WTC11 (cell line): Measurements from ENCODE around the gene MEGF8. TPM values are rescaled to one million over a fixed set of nuclear protein-coding genes. Genes with fewer than 3 reads are reported as not detected.
A peak's percentile ranks its signal among the peaks of the same experiment; 100 is the strongest.

Experiments
- ATAC-seq: fragments of 200-7000 bp; cut with Tn5 transposase; 2 replicates; pipeline ENCODE4 v1.10.0; 2021; ENCODE audit warnings: mild to moderate bottlenecking, moderate library complexity
- CTCF ChIA-PET: fragments of 300-600 bp; sonication (Branson Sonifier 250); formaldehyde crosslinking; loops from one replicate; lab custom pipeline; 2021; ENCODE audit warnings: antibody characterized with exemption; lab: Charles Lee
- POLR2A ChIA-PET: fragments of 350-600 bp; sonication (Branson Sonifier 250); formaldehyde crosslinking; loops from one replicate; lab custom pipeline; 2021; ENCODE audit warnings: antibody characterized with exemption; lab: Charles Lee
- DNase-seq: peaks from one replicate; pipeline ENCODE4 v3.0.0; 2021; ENCODE audit warnings: low spot score
- H3K27ac Mint-ChIP-seq: 2 replicates; pipeline ENCODE4 v1.8.0; 2021; ENCODE audit warnings: mixed read lengths
- H3K27me3 Mint-ChIP-seq: 2 replicates; pipeline ENCODE4 v1.8.0; 2021; ENCODE audit warnings: low read depth, mild to moderate bottlenecking, moderate library complexity, mixed read lengths
- H3K36me3 Mint-ChIP-seq: 2 replicates; pipeline ENCODE4 v1.8.0; 2021; ENCODE audit warnings: mixed read lengths
- H3K4me1 Mint-ChIP-seq: 2 replicates; pipeline ENCODE4 v1.8.0; 2022; ENCODE audit warnings: mixed read lengths
- H3K4me3 Mint-ChIP-seq: 2 replicates; pipeline ENCODE4 v1.8.0; 2021; ENCODE audit warnings: mild to moderate bottlenecking, moderate library complexity, mixed read lengths
- H3K9me3 Mint-ChIP-seq: 2 replicates; pipeline ENCODE4 v1.8.0; 2021; ENCODE audit warnings: mixed read lengths
- ARID4B ChIP-seq: sonication (generic); formaldehyde crosslinking; IDR thresholded peaks from 2 replicates; pipeline ENCODE4 v1.8.0; 2023; ENCODE audit warnings: missing genetic modification reagents, mild to moderate bottlenecking, borderline replicate concordance
- CDX4 ChIP-seq: fragments of 250-450 bp; sonication (Bioruptor Pico); IDR thresholded peaks from 2 replicates; pipeline ENCODE4 v1.9.0; 2021; ENCODE audit warnings: moderate library complexity, mild to moderate bottlenecking, inconsistent platforms, borderline replicate concordance
- E2F5 ChIP-seq: sonication (generic); formaldehyde crosslinking; IDR thresholded peaks from 2 replicates; pipeline ENCODE4 v1.8.1; 2022; ENCODE audit warnings: mild to moderate bottlenecking, moderate library complexity, missing genetic modification reagents
- HMGA2 ChIP-seq: fragments of 250-450 bp; sonication (Bioruptor Pico); IDR thresholded peaks from 2 replicates; pipeline ENCODE4 v1.4.0; 2021; ENCODE audit warnings: mild to moderate bottlenecking, moderate library complexity
- IRF1 ChIP-seq: sonication (generic); formaldehyde crosslinking; IDR thresholded peaks from 2 replicates; pipeline ENCODE4 v1.8.0; 2023; ENCODE audit warnings: missing genetic modification reagents
- MAX ChIP-seq: sonication (generic); formaldehyde crosslinking; IDR thresholded peaks from 2 replicates; pipeline ENCODE4 v1.8.0; 2022; ENCODE audit warnings: mild to moderate bottlenecking, missing genetic modification reagents
- MYBL2 ChIP-seq: sonication (generic); formaldehyde crosslinking; IDR thresholded peaks from 2 replicates; pipeline ENCODE4 v1.8.1; 2023; ENCODE audit warnings: mild to moderate bottlenecking, moderate library complexity, missing genetic modification reagents
- NR1H2 ChIP-seq: sonication (generic); formaldehyde crosslinking; IDR thresholded peaks from 2 replicates; pipeline ENCODE4 v1.9.0; 2021; ENCODE audit warnings: mild to moderate bottlenecking, moderate library complexity, missing genetic modification reagents
- NR2C2 ChIP-seq: sonication (generic); formaldehyde crosslinking; IDR thresholded peaks from 2 replicates; pipeline ENCODE4 v1.8.0; 2022; ENCODE audit warnings: mild to moderate bottlenecking, missing genetic modification reagents
- PRDM15 ChIP-seq: sonication (generic); formaldehyde crosslinking; IDR thresholded peaks from 2 replicates; pipeline ENCODE4 v1.8.0; 2022; ENCODE audit warnings: missing genetic modification reagents
- TP53 ChIP-seq: sonication (generic); formaldehyde crosslinking; IDR thresholded peaks from 2 replicates; pipeline ENCODE4 v1.8.1; 2023; ENCODE audit warnings: mild to moderate bottlenecking, missing genetic modification reagents
- USF2 ChIP-seq: sonication (generic); formaldehyde crosslinking; IDR thresholded peaks from 2 replicates; pipeline ENCODE4 v1.8.1; 2023; ENCODE audit warnings: mild to moderate bottlenecking, missing genetic modification reagents, moderate library complexity
- ZMAT4 ChIP-seq: fragments of 250-450 bp; sonication (Bioruptor Pico); IDR thresholded peaks from 2 replicates; pipeline ENCODE4 v1.9.0; 2021; ENCODE audit warnings: mild to moderate bottlenecking
- ZNF219 ChIP-seq: sonication (generic); formaldehyde crosslinking; IDR thresholded peaks from 2 replicates; pipeline ENCODE4 v1.8.0; 2023; ENCODE audit warnings: missing genetic modification reagents, mild to moderate bottlenecking, borderline replicate concordance
- ZNF423 ChIP-seq: fragments of 250-450 bp; sonication (Bioruptor Pico); IDR thresholded peaks from 2 replicates; pipeline ENCODE4 v2.1.2; 2022; ENCODE audit warnings: mild to moderate bottlenecking, moderate library complexity
- ZNF671 ChIP-seq: fragments of 250-450 bp; sonication (Bioruptor Pico); IDR thresholded peaks from 2 replicates; pipeline ENCODE4 v1.8.0; 2021; ENCODE audit warnings: mild to moderate bottlenecking
- total RNA-seq: library from RNA; stranded (reverse); gene quantifications from 3 replicates; pipeline ENCODE4 v1.2.3, GENCODE V29; 2021

Gene MEGF8
- total RNA-seq, 1 experiment from 2014 or later, result 42.1 TPM

- CTCF ChIA-PET, result interaction anchor here (0.6 to 7.5 kb wide), 42 partner anchors 9 to 184 kb away, joined by 3 to 239 read pairs (median 4); partner anchors contain the start of genes CIC, DEDD2, ERF and GSK3A
- H3K4me3 Mint-ChIP-seq, result peak overlapping the region; percentile 74
- no peak for ATAC-seq
- H3K4me1 Mint-ChIP-seq, result peaks cover 21% of the 10 kb centered on the region
- peak overlapping the region; percentile 42 for H3K27ac Mint-ChIP-seq
- no peaks in the 10 kb centered on the region for H3K27me3 Mint-ChIP-seq
- POLR2A ChIA-PET, result interaction anchor here (0.7 to 2.2 kb wide), 10 partner anchors 10 to 184 kb away, joined by 3 to 28 read pairs (median 4); partner anchors contain the start of gene CIC
- no peaks in the 10 kb centered on the region for H3K9me3 Mint-ChIP-seq
- H3K36me3 Mint-ChIP-seq, result 0 out of 2 replicates have a peak, but pooled peaks cover 2% of the 10 kb centered on the region
- TF ChIP-seq NR2C2 (no peak), MAX (CRISPR knock-in tag) (0 out of 2 replicates have a peak, but pooled peaks have one; percentile 4)
- DNase-seq, result no peak
Measured at GRCh38 chr19:42279155-42279901, 46.1 kb upstream of the MEGF8 start.

GRCh38 chr19:42279902-42280814 is 45.3 kb upstream of the MEGF8 start:
- no peak overlapping the region for H3K27ac Mint-ChIP-seq
- H3K4me3 Mint-ChIP-seq, result peak overlapping the region; percentile 74
- H3K27me3 Mint-ChIP-seq, result no peaks in the 10 kb centered on the region
- peaks cover 27% of the 10 kb centered on the region for H3K4me1 Mint-ChIP-seq
- CTCF ChIA-PET, result interaction anchor here (0.6 to 7.5 kb wide), 47 partner anchors 8 to 1699 kb away, joined by 3 to 239 read pairs (median 4); partner anchors contain the start of genes CIC, DEDD2, ERF and GSK3A
- POLR2A ChIA-PET, result interaction anchor here (0.7 to 2.2 kb wide), 8 partner anchors 11 to 185 kb away, joined by 3 to 28 read pairs (median 5); partner anchors contain the start of gene CIC
- H3K36me3 Mint-ChIP-seq, result no peaks in the 10 kb centered on the region
- H3K9me3 Mint-ChIP-seq, result no peaks in the 10 kb centered on the region
- DNase-seq (peak; percentile 88), ATAC-seq (peak; percentile 15)
- TF ChIP-seq TP53 (CRISPR knock-in tag) (peak; percentile 60; the same call in 1 of the 2 replicates), MYBL2 (CRISPR knock-in tag) (0 out of 2 replicates have a peak, but pooled peaks have one; percentile 50), USF2 (CRISPR knock-in tag) (peak; percentile 28; the same call in 1 of the 2 replicates), PRDM15 (no peak), ZMAT4 (no peak), ZNF423 (CRISPR knock-in tag) (peak; percentile 100), ZNF671 (CRISPR knock-in tag) (no peak), E2F5 (CRISPR knock-in tag) (0 out of 2 replicates have a peak, but pooled peaks have one; percentile 35), ARID4B (CRISPR knock-in tag) (peak; percentile 80; the same call in 1 of the 2 replicates), ZNF219 (CRISPR knock-in tag) (peak; percentile 66; the same call in 1 of the 2 replicates), HMGA2 (no peak), IRF1 (CRISPR knock-in tag) (no peak), NR1H2 (CRISPR knock-in tag) (no peak), CDX4 (no peak)
